Urinary bladder (tissue), 4 donors: ENCODE measurements around the gene CST3. TPM values are rescaled to one million over a fixed set of nuclear protein-coding genes. Genes with fewer than 3 reads are reported as not detected.

Source experiments
- DNase-seq: peaks from one replicate; pipeline ENCODE4 v3.0.0-alpha.2; 2015; ENCODE audit errors: extremely low spot score
- H3K27ac ChIP-seq: one replicate; pipeline ENCODE4 v1.5.1; 2013; ENCODE audit warnings: low read depth, mild to moderate bottlenecking, moderate library complexity
- H3K36me3 ChIP-seq: one replicate; pipeline ENCODE4 v1.6.1; 2013; ENCODE audit warnings: mild to moderate bottlenecking, moderate library complexity; ENCODE audit not compliant: insufficient read depth
- H3K4me1 ChIP-seq: one replicate; pipeline ENCODE4 v1.6.1; 2013; ENCODE audit warnings: mild to moderate bottlenecking, moderate library complexity; ENCODE audit not compliant: insufficient read depth
- H3K4me3 ChIP-seq: one replicate; pipeline ENCODE4 v1.5.1; 2013; ENCODE audit warnings: low read depth, low read length
- WGBS: extraction: QIAGEN DNeasy Blood & Tissue Kit; methylation state at CpG from one replicate; pipeline ENCODE4 v1.1.7; 2013; 5-methylcytosine and 5-hydroxymethylcytosine counted together
- polyA plus RNA-seq: library from polyadenylated mRNA; stranded (reverse); fragments of 200-250 nt; gene quantifications from one replicate; pipeline ENCODE4 v1.2.3, GENCODE V29; 2013
- total RNA-seq: library from RNA; depleted of rRNA; stranded (reverse); fragments of >200 nt; gene quantifications from one replicate; pipeline ENCODE4 v1.2.3, GENCODE V29; 2014
- donor health status: healthy with polysubstance abuse.
- donor health status: healthy.

CST3 gene
- total and polyA plus RNA-seq, 2 donors: 166 to 1,484 TPM

DNA sequence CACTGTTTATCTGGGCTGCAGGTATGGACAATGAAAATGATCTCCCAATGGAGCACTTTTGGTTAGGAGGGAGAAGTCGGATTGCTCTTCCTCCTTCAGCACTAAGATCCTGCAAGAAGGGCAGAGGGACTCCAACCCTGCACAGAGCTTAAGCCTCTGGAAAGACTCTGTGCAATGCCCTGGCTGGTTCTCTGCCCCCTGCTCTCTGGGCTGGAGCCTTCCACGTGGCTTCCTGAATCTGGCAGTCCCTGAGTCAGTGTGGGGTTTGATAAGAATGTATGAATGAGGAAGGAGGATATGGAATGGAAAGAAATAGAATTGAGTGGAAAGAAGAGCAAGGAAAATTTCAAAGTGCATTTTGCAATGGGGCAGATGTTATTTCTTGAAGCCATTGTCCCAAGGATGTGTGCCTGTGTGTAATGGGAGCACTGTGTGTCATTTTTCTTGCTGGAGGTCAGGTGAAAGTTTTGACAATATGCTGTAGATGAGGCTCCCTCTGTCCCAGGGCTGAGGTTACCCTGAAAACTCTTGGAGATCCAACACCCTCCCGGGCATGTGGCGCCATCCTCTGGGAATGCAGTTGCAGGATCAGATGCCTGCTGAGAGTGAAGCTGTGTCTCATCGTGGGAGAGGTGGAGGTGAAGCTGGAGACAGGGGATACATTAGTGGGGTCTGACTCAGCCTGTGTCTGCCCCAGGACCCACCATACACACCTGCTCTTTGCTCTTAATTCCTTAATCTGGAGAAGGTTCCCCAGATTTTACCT lies 53.1 kb downstream of the CST3 start:
- no peak for DNase-seq
- WGBS: 60% methylated on average over 5 of the region's 5 CpGs
- Histone ChIP-seq H3K27ac (no peak overlapping the region), H3K4me1 (no peaks in the 10 kb centered on the region), H3K36me3 (no peaks in the 10 kb centered on the region), H3K4me3 (no peak overlapping the region)

Other genes with a start within 250 kb of the CST3 start
- gene NAPB, start 216.5 kb downstream of the CST3 start, total RNA-seq: 32.3 TPM
- 9.7 TPM for gene NAPB, start 216.5 kb downstream of the CST3 start, polyA plus RNA-seq
- not detected for gene CSTL1, start 198.3 kb downstream of the CST3 start, total RNA-seq
- gene CSTL1, start 198.3 kb downstream of the CST3 start, polyA plus RNA-seq: not detected
- not detected for gene CST11, start 185.1 kb downstream of the CST3 start, total RNA-seq
- not detected for gene CST11, start 185.1 kb downstream of the CST3 start, polyA plus RNA-seq
- gene CST8, start 146.8 kb downstream of the CST3 start, total RNA-seq: not detected
- gene CST8, start 146.8 kb downstream of the CST3 start, polyA plus RNA-seq: not detected
- gene CST9L, start 69.5 kb downstream of the CST3 start, total RNA-seq: not detected
- gene CST9L, start 69.5 kb downstream of the CST3 start, polyA plus RNA-seq: not detected
- not detected for gene CST9, start 32.0 kb downstream of the CST3 start, total RNA-seq
- gene CST9, start 32.0 kb downstream of the CST3 start, polyA plus RNA-seq: not detected
- not detected for gene CST4, start 51.1 kb upstream of the CST3 start, total RNA-seq
- not detected for gene CST4, start 51.1 kb upstream of the CST3 start, polyA plus RNA-seq
- gene CST1, start 113.0 kb upstream of the CST3 start, total RNA-seq: not detected
- gene CST1, start 113.0 kb upstream of the CST3 start, polyA plus RNA-seq: 12.8 TPM
- gene CST2, start 188.8 kb upstream of the CST3 start, total RNA-seq: not detected
- gene CST2, start 188.8 kb upstream of the CST3 start, polyA plus RNA-seq: not detected
- gene CST5, start 241.8 kb upstream of the CST3 start, total RNA-seq: not detected
- gene CST5, start 241.8 kb upstream of the CST3 start, polyA plus RNA-seq: not detected